Cardiac muscle cell (in vitro differentiated cells and primary cell): ENCODE data around the gene ITGA3. TPM values are rescaled to one million over a fixed set of nuclear protein-coding genes. Genes with fewer than 3 reads are reported as not detected.
A peak's percentile ranks its signal among the peaks of the same experiment; 100 is the strongest.

Experiments
- DNase-seq, 2 donors: peaks; one replicate each; pipeline versions ENCODE4 v3.0.0 to v3.0.0-alpha.2; 2010 to 2017; ENCODE audit warnings: low read depth in 1 of 2, low spot score in 1 of 2
- H3K27ac ChIP-seq: fragments of 200-600 bp; sonication (generic); 2 replicates; pipeline ENCODE4 v1.5.1; 2016
- H3K27me3 ChIP-seq: fragments of 200-600 bp; sonication (generic); 2 replicates; pipeline ENCODE4 v1.6.0; 2016; ENCODE audit warnings: control low read depth
- H3K36me3 ChIP-seq: fragments of 200-600 bp; sonication (generic); 2 replicates; pipeline ENCODE4 v1.5.1; 2016; ENCODE audit warnings: control low read depth
- H3K4me1 ChIP-seq: fragments of 200-600 bp; sonication (generic); 2 replicates; pipeline ENCODE4 v1.8.1; 2017; ENCODE audit warnings: low read depth, mild to moderate bottlenecking, mixed run types
- H3K4me3 ChIP-seq: fragments of 200-600 bp; sonication (generic); 2 replicates; pipeline ENCODE4 v1.5.1; 2016; ENCODE audit warnings: mild to moderate bottlenecking
- H3K9me3 ChIP-seq: fragments of 200-600 bp; sonication (generic); 2 replicates; pipeline ENCODE4 v1.5.1; 2017; ENCODE audit warnings: low read depth, mild to moderate bottlenecking, control low read depth
- CTCF ChIP-seq: IDR thresholded peaks from 2 replicates; pipeline ENCODE4 v1.5.1; 2012; ENCODE audit warnings: low read depth, mild to moderate bottlenecking, low read length
- polyA plus RNA-seq: library from polyadenylated mRNA; unstranded; fragments of >200 nt; fragmentation: Nextera tagmentation; extraction: Ambion mirVana; gene quantifications from 2 replicates; pipeline ENCODE4 v1.2.1, GENCODE V29; 2016
- total RNA-seq: library from RNA; depleted of rRNA; stranded (reverse); fragments of >200 nt; gene quantifications from 2 replicates; pipeline ENCODE4 v1.2.3, GENCODE V29; 2016

Gene ITGA3
- total and polyA plus RNA-seq, 2 experiments from 2014 or later, result 20.5 to 41.9 TPM

GRCh38 chr17:50130559-50131305 lies 74.8 kb downstream of the ITGA3 start:
- no peak for TF ChIP-seq CTCF
- no peaks in the 10 kb centered on the region for H3K9me3 ChIP-seq
- H3K36me3 ChIP-seq, result peaks cover 2% of the 10 kb centered on the region
- peak overlapping the region; percentile 33 for H3K4me3 ChIP-seq
- DNase-seq, result no peak
- H3K27ac ChIP-seq, result no peak overlapping the region
- H3K4me1 ChIP-seq, result peaks cover 12% of the 10 kb centered on the region
- peaks cover 28% of the 10 kb centered on the region for H3K27me3 ChIP-seq

- peaks cover 9% of the 10 kb centered on the region for H3K36me3 ChIP-seq
- H3K27me3 ChIP-seq, result peaks cover 28% of the 10 kb centered on the region
- H3K4me1 ChIP-seq, result peaks cover 12% of the 10 kb centered on the region
- DNase-seq, result no peak
- H3K4me3 ChIP-seq, result no peak overlapping the region
- peak overlapping the region; percentile 56 for H3K27ac ChIP-seq
- H3K9me3 ChIP-seq, result no peaks in the 10 kb centered on the region
- TF ChIP-seq CTCF, result no peak
Observed at GRCh38 chr17:50132104-50132794, 76.3 kb downstream of the ITGA3 start.

- peak overlapping the region; percentile 56 for H3K27ac ChIP-seq
- peak in 1 of 2 donors; percentile 40 for DNase-seq
- TF ChIP-seq CTCF, result no peak
- H3K4me1 ChIP-seq, result peaks cover 12% of the 10 kb centered on the region
- H3K27me3 ChIP-seq, result peaks cover 28% of the 10 kb centered on the region
- H3K9me3 ChIP-seq, result no peaks in the 10 kb centered on the region
- no peak overlapping the region for H3K4me3 ChIP-seq
- H3K36me3 ChIP-seq, result peaks cover 18% of the 10 kb centered on the region
Observed at GRCh38 chr17:50133028-50133768, 77.3 kb downstream of the ITGA3 start.

GRCh38 chr17:50133769-50134099 lies 77.8 kb downstream of the ITGA3 start:
- no peak for DNase-seq
- no peak for TF ChIP-seq CTCF

GRCh38 chr17:50134206-50135110 lies 78.5 kb downstream of the ITGA3 start:
- no peak overlapping the region for H3K4me3 ChIP-seq
- H3K27ac ChIP-seq, result no peak overlapping the region
- DNase-seq, result no peak
- peaks cover 18% of the 10 kb centered on the region for H3K27me3 ChIP-seq
- H3K4me1 ChIP-seq, result peaks cover 9% of the 10 kb centered on the region
- H3K36me3 ChIP-seq, result peaks cover 30% of the 10 kb centered on the region
- H3K9me3 ChIP-seq, result no peaks in the 10 kb centered on the region
- no peak for TF ChIP-seq CTCF

More at GRCh38 chr17:50133769-50134099, 77.8 kb downstream of the ITGA3 start:
- Histone ChIP-seq H3K9me3 (no peaks in the 10 kb centered on the region), H3K4me1 (peaks cover 12% of the 10 kb centered on the region), H3K36me3 (peaks cover 23% of the 10 kb centered on the region), H3K27me3 (peaks cover 24% of the 10 kb centered on the region), H3K4me3 (no peak overlapping the region), H3K27ac (peak overlapping the region; percentile 56)
